GM21447 (cell line): ENCODE results near the gene ANKRD52.
"Not testable (repeated sequence)": the region's sequence is repeated elsewhere in the genome, so short reads cannot be mapped to it uniquely, and the experiment has no call there.

Experiments
- ATAC-seq: cut with Tn5 transposase; IDR thresholded peaks from one replicate; pipeline ENCODE4 v1.9.1; 2021; ENCODE audit not compliant: unreplicated experiment

The ANKRD52 gene

DNA sequence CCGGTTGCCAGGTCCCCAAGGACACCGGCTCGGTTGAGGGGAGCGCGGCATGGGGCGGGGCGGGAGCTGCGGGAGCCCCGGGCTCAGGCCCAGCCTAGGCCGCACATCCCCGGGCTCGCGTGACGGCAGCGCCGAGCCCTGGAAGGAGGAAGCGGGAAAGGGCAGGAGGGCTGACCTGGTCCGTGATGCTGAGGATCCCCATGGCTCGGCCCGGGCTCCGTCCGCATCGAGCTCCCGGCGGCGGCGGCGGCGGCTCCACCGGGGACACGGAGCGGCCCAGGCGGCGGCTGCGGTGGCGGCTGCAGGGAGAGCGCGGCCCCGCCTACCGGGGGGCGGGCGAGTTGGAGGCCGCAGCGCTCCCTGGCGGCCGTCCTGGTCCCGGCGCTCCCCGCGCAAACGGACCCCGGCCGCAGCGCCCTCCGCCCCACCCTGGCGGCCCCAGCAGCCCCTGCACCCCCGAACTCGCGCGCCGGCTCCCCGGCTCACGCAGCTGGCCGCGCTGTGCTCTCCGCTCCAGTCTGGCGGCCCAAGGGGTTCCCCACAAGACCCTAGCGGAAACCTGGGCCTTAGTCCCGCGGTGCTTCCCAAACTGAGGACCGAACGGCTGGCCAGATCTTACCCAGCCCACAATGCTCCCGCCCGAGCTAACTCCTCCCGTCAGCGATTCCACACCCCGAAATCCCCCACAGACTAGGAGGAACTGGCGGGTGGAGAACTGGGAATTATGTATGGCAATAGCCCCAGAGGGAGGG, at the start of gene ANKRD52:
Gene ANKRD52, minus strand, starts transcription at position 317 of the 752 bp plus-strand sequence. Its CDS starts 115 bp downstream, at position 202.
- peak; percentile 83 for ATAC-seq

DNA sequence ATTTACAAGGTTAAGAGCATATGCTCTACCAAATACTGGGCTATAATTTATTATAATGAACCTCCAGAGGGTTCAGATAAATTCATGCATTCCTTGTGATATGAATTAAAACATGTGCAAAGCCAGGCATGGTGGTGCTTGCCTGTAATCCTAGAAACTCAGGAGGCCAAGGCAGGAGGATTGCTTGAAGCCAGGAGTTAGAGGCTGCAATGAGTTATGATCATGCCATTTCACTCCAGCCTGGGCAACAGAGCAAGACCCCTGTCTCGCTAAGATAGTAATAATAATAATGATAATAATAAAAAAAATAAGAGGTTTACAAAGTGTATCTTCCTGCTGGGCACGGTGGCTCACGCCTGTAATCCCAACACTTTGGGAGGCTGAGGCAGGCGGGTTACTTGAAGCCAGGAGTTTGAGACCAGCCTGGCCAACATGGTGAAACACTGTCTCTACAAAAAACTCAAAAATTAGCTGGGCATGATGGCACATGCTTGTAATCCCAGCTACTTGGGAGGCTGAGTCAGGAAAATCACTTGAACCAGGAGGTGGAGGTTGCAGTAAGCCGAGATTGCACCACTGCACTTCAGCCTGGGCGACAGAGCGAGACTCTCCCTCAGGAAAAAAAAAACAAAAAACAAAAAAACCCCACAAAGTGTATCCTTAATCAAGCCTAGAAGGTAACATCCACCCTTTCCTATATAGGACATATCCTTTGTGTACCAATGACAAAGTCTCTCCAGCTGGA, 49.2 kb upstream of the ANKRD52 start:
- ATAC-seq: no peak

DNA sequence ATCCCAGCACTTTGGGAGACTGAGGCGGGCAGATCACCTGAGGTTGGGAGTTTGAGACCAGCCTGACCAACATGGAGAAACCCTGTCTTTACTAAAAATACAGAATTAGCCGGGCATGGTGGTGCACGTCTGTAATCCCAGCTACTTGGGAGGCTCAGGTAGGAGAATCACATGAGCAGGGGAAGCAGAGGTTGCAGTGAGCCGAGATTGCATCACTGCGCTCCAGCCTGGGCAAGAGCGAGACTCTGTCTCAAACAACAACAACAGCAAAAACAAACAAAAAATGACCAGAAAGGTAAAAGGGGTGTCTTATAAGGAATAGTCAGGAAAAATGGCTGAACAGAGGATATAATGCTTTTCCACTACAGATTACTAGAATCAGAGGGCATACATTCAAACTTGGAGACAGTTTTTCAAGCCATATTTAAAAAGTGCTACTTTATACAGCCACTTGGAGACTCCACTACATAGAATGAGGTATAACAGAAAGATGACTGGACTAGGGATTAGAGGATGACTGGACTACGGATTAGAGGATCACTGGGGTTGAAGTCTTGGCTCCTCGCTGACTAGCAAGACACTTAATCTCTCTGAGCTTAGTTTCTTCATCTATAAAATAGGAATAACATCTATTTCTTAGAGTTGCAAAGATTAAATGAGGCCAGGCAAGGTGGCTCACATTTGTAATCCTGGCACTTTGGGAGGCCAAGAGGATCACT, 46.8 kb upstream of the ANKRD52 start:
- no peak for ATAC-seq

DNA sequence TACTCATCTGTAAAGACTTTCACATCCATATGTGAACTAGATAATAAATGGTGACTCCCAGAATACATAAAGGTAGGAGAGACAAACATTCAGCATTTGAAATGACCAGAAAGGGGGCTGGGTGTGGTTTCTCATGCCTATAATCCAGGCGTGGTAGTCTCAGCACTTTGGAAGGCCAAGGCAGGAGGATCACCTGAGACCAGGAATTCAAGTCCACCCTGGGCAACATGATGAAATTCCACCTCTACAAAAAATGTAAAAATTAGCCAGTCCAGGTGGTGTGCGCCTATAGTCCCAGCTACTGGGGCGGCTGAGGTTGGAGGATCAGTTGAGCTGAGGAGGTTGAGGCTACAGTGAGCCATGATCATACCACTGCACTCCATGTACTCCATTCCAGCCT, 46.1 kb upstream of the ANKRD52 start:
- no peak for ATAC-seq

DNA sequence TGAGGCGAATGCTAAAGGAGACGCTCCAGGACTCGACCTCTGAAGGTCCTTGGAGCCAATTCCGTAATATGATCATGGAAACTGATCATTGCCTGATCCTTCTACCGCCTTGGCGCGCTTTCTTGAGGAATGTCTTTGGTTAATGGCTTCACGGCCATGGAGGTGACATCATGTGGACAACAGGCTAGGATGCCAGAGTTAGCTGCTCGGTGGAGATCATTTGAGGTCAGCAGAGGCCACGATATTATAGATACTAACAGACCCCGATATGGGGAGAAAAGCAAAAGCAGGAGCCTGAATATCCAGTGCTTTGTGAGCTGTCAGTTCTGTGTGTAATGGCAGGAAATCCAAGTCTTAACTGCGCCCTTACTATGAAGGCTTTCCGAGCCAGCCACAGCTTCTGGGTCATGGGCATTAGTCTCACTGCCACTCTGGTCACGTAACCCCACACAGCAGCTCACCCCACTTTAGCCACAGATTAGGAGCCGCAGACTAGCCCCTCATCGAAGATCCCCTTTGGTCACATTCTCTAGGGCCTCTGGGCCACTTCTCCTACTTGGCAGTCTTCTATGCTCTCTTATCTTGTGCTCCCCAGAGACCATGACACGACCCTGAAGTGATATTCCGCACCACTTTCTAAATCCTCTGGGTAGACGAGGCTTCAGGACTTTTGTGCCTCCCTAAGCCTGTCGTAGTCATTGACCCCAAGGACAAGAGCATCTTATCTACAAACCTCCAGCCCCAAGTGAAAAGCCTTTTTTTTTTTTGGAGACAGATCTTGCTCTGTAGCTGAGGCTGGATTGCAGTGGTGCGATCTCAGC, 42.7 kb upstream of the ANKRD52 start:
- no peak for ATAC-seq

DNA sequence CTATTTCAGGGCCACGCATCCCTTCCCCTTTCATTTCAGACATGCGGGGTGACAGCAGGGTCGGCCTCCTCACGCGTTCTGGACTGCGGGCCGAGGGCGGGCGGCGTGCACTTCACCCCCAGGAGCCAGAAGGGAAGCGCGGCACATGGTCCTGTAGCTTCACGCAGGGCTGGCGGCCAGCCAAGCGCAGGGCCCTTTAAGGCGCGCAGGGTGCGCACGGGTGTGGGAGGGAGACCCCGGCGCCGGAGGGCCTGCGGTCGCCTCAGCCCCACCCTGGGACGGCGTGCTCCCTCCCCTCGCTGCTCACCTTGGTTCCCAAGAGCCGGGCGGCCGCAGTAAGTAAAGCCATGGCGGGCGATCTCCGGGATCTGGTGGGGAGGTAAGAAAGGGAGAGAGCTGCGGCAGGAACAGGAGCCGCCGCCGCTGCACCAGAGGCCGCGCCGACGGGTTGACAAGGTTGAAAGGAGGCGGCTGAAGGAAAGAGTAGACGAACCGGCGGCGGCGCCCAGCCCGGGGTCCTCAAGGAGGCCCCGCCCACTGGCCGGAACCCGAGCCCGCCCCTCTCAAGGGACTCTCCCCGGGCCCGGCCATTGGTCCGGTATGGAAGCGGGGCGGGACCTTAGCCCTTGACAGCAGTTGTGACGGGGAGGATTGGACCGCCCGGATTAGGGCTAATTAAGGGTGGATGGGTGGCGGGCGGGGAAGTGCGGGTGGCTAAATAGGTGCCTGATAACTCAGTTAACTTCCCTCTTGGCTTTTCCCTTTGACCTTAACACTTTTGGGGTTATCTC, 41.9 kb upstream of the ANKRD52 start, which contains the start of gene CS:
Gene CS, minus strand, starts transcription at position 478 of the 791 bp plus-strand sequence. Its CDS starts 129 bp downstream, at position 349.
- peak; percentile 89 for ATAC-seq

DNA sequence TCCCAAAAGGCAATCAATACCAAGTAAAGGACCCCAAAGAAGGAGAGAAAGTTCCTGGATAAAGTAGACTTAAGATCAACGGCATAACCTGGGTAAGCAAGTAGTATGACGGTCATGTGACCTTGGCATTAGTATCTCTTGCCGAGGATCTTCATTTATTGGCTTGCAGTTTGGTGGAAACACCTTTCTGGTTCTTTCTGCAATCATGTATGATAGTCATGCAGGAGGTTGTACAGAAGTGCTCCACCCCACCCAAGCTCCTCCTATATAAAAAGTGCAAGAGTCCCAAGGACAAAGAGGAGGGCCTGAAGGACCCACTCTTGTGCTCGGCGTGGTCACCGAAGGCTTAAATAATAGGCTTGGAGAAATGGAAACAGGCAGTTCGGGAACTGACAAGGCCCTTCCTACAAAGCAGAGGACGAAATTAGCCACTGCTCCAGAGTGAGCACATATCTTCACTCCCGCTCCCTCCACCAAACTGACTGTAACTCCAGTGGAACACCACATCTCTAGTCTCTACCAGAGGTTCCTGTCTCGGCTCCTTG, 41.2 kb upstream of the ANKRD52 start:
- ATAC-seq: no peak

DNA sequence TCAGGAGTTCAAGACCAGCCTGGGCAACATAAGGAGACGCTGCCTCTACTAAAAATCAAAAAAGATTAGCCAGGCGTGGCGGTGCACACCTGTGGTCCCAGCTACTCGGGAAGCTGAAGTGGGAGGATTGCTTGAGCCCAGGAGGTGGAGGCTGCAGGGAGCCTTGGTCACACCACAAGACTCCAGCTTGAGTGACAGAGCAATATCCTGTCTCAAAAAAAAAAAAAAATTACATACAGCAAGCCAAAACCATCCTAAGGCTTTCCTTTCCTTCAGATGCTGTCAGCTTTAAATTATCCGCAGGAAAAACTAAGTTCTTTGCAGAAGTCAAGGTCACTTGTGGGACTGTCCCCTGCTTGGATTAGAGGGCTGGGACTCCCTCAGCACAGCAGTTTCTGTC, 40.6 kb upstream of the ANKRD52 start:
- no peak for ATAC-seq

DNA sequence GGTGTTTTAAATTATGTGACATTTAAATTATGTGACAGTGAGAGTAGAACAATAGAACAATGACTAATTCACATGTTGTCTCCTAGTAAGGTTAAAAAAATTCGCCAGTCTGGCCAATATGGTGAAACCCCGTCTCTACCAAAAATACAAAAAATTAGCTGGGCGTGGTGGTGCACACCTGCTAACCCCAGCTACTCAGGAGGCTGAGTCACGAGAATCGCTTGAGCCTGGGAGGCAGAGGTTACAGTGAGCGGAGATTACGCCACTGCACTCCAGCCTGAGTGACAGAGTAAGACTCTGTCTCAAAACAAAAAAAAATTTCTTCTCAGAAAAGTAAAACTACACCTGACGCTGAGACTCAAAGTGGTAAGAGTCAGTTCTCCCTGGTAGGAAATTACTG, 39.2 kb upstream of the ANKRD52 start:
- no peak for ATAC-seq

DNA sequence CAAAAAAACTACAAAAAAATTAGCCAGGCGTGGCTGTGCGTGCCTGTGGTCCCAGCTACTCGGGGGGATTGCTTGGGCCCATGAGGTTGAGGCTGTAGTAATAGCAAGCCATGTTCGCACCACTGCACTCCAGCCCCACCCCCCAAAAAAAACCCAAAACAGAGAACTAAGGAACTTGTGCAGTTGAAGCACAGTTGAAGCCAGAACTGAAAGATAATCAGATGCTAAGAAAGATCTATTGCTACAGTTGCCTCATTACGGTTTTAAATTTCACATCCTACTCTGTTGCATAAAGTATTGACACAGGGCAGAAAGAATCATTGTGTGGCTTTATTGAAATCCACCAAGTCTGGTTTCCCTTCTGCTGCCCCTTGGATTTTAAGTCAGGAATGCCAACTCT, 38.1 kb upstream of the ANKRD52 start:
- ATAC-seq: no peak

DNA sequence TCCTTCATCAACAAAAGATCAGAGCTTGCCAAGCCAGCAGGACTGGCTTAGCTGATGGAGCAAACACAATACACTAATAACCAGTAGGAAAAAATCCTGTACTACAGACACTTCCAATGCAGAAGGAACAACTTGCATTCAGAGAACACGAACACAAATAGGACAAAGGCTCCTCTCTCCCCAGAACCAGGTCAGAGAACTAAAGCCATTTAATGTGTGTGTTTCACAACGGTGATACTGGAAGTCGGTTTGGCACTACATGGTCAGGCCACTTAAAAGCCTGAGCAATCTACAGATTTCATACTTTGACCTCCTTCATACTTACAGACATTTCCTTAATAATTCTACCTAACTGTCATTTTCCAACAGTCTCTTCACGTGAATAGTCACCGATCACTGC, 35.6 kb upstream of the ANKRD52 start:
- no peak for ATAC-seq

DNA sequence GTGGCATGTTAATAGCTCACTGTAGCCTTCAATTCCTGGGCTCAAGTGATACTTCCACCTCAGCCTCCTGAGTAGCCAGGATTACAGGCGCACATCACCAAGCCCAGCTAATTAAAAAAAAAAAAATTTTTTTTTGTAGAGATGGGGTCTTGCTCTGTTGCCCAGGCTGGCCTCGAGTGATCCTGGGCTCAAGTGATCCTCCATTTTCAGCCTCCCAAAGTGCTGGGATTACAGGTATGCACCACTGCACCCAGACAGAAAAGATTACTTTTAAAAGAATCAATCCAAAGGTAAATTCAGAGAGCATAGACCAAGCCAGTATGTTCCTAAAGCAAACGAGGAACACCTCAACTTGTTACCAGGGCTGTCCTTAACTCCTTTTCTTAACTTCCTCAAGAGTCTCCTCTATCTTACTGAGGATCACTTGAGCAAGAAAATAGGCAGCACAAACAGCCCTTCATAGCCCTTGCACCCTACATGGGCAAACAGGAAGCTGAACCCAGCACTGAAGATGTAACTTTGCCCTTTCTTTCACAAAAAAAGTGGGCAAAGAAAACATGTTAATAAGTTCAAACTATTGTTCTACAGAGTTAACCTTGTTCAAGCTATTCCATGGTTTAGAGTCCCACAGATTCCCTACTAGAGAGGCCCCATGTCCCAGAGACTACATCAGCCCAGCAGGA, 30.7 kb upstream of the ANKRD52 start:
- ATAC-seq: no peak

DNA sequence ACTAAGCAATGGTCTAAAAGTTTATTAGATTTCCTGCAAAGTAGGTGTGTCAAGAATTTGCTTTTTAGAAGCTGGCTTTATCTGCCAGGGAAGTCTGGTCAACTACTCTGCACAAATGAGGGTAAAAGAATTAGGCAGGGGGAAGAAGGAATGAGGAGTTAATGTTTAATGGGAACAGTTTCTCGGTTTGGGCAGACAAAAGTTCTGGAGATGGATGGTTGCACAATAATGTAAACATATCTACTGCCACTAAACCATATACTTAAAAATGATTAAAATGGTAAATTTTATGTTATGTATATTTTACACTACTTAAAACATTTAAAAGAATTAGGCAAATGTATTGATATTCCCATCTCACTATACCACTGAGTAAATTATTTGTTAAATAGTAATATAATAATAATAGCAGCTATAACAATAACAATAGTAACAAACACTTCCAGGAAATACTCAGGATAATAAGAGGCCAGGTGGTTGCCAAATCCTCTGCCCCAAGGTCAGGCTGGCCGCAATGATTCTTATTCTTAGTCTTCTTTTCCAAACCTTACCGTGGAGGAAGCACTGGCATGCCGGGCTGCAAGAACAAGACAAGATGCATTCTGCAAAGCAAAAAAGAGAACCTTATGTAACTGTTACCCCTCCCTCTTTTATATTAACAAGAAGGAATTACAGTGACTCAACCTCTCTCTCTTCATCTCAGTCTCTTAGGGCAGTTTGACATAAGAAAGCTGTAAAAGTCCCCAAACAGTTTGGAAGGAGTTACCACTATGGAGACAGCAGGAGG, 28.1 kb upstream of the ANKRD52 start:
- no peak for ATAC-seq

DNA sequence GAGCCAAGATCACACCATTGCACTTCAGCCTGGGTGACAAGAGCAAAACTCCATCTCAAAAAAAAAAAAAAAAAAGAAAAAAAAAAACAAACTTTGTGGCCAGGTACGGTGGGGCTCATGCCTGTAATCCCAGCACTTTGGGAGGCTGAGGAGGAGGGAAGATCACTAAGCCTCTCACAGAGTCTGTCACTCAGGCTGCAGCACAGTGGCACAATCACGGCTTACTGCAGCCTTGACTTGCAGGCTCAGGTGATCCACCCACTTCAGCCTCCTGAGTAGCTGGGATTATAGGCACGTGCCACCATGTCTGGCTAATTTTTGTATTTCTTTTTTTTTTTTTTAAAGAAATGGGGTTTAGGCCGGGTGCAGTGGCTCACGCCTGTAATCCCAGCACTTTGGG, 26.1 kb upstream of the ANKRD52 start:
- not testable (repeated sequence) for ATAC-seq

DNA sequence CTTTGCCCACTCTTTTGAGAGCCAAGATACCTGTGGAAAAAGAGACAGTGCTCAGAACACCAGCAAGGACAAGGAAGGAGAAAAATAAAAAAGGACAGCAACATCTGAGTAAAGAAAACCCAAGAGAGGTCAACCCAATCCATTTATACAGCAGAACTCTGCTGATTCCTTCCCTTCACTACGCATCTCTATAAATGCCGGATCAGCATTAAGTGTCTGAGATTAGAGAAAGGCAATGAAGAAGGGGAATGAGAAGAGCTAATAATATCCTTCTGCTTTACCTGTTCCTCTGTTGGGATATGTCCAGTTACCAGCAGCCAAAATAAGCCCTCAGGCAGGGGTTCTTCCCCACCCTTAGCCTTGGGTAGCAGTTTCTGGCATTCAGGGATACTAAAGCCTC, 24.4 kb upstream of the ANKRD52 start:
- no peak for ATAC-seq

DNA sequence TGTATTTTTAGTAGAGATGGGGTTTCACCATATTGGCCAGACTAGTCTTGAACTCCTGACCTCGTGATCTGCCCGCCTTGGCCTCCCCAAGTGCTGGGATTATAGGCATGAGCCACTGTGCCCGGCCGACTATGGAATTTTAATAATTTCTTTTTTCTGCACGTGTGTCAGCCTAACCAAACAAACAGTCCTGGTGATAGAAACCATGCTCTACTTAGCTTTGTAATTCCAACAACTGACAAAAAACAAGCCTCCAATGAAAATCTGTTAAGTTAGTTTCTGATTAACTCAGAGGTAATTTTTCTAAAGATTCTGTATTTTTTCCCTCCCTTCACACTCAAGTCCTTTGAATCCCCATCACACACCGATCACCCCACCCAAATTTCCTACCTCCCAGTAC, 23.8 kb upstream of the ANKRD52 start:
- no peak for ATAC-seq

DNA sequence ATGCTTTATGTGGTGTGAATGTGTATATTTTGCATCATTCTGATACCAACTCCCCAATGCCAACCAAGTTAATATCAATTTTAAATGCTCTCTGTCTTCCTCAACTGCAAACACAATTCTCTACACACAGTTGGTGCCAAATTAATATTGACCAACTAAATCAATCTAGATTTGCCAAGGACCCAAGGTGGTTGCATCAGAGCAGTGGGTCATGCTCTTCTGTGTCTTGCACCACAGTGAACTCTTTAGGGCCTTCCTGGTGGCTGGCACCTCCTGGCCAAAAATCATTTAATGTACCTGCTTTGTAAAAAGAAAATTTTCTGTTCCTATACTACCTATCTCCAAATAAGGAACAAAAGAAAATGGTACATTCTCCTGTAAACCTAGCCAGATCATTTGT, 22.7 kb upstream of the ANKRD52 start:
- ATAC-seq: no peak

DNA sequence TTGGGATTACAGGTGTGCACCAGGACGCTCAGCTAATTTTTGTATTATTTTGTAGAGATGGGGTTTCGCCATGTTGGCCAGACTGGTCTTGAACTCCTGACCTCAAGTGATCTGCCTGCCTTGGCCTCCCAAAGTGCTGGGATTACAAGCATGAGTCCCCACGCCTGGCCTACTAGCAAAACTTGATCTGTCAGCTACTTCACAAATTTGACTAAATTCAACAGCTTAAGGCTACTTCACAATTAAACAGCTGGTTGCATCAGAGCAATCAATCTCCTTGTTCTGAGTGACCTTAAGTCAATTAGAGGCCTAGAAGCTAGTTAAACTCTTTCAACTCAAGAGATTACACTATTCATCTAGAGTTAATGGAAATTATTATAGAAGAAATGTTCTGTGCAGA, 20.7 kb upstream of the ANKRD52 start:
- no peak for ATAC-seq
